ENCODE measurements around the gene PPP1R27. TPM values are rescaled to one million over a fixed set of nuclear protein-coding genes. Genes with fewer than 3 reads are reported as not detected.

The PPP1R27 gene, protein sequence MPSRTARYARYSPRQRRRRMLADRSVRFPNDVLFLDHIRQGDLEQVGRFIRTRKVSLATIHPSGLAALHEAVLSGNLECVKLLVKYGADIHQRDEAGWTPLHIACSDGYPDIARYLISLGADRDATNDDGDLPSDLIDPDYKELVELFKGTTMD
- total RNA-seq (not detected), polyA plus RNA-seq (under 1 TPM in 1 of 2 donors, not detected in 1; 0.13 TPM), total RNA-seq (not detected)

DNA sequence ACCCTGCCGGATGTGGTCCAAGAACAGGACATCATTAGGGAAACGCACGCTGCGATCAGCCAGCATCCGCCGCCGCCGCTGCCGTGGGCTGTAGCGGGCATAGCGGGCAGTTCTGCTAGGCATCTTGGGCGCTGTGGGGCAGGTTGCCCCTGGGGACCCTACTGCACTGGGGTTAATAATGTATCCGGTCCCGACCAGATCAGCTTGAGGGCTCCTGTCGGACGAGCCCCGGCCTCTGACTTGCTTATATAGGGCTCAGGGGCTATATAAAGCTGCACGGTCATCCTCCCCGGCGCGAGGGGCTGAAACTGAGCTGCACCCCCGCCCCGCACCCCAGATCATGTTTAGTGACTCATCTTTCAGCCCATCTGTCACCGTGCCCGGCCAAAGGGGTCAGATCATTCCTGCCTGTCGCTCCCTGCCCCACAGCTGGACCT is at the start of gene PPP1R27:
Gene PPP1R27, minus strand, starts transcription at position 220 of the 437 bp plus-strand sequence. Its CDS starts 97 bp downstream, at position 123.
- CTCF ChIA-PET = interaction anchor here (0.6 kb wide), 1 partner anchor 1632 kb away, joined by 3 read pairs; no protein-coding TSS in a partner anchor
- no peak within 1 kb of the TSS for H3K4me3 ChIP-seq (ENCODE audit: low read length)

DNA sequence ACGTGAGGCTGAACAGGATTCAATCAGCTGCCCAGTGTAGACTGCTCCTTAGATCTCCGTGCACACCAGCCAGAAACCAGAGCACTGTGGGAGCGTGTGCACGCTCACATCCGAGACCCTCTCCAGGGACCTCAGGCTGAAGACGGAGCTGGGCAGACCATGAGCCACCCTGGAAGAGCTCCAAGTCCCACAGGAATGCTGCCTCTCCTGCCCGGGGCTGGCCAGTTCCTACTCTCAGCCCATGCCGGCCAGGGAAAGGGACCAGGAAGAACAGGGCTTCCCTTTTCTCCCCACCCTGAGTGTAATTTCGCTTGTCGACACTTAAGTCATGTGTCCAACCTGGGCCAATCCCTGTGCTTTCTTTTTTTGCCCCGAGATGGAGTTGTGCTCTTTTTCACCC is 49.7 kb upstream of the PPP1R27 start:
- POLR2A ChIA-PET = interaction anchor here (1.3 kb wide), 1 partner anchor 15 kb away, joined by 3 read pairs; no protein-coding TSS in a partner anchor
- peaks cover 5 to 34% (median 10%) of the 10 kb centered on the region in 5 donors for H3K36me3 Mint-ChIP-seq

More for the DNA sequence above, at the start of gene PPP1R27:
- intact Hi-C loops (cut with micrococcal nuclease) = loop anchor here (5.0 kb wide), 2 partner anchors 57 to 187 kb away; partner anchors contain the start of genes CENPX (in 2 of the 2), LRRC45 (in 2 of the 2), ALYREF (in 1 of the 2) and ANAPC11 (in 1 of the 2)
- H3K27me3 Mint-ChIP-seq = no peaks in the 10 kb centered on the region
- peak within 1 kb of the TSS; percentile 68 to 93 (median 78) for H3K4me3 Mint-ChIP-seq
- H3K27ac ChIP-seq (ENCODE audit: low read depth, low read length) = peak within 1 kb of the TSS; percentile 91
- no peaks in the 10 kb centered on the region for H3K27me3 ChIP-seq (ENCODE audit: control insufficient read depth in 2 of 2, insufficient read depth in 2 of 2, low read length in 2 of 2)
- POLR2A ChIA-PET = interaction anchor here (0.9 to 2.2 kb wide), 3 partner anchors 9 to 26 kb away, joined by 3 to 8 read pairs (median 3); partner anchors contain the start of gene P4HB
- H3K9me3 Mint-ChIP-seq = peaks cover 0 to 3% (median 0%) of the 10 kb centered on the region in 11 donors
- peaks cover 13 to 16% of the 10 kb centered on the region in 2 donors for H3K4me1 ChIP-seq (ENCODE audit: control insufficient read depth in 2 of 2, insufficient read depth in 2 of 2, low read length in 2 of 2)
- DNase-seq (no peak), ATAC-seq (no peak)
- H3K36me3 Mint-ChIP-seq = no peaks in the 10 kb centered on the region
- H3K9me3 ChIP-seq (ENCODE audit: control insufficient read depth in 2 of 3, low read length in 3 of 3) = no peaks in the 10 kb centered on the region
- H3K27ac Mint-ChIP-seq = peak within 1 kb of the TSS in 8 of 9 donors; percentile 57 to 93 (median 89)
- peaks cover 8 to 22% (median 15%) of the 10 kb centered on the region in 7 donors for H3K4me1 Mint-ChIP-seq
- no peaks in the 10 kb centered on the region for H3K36me3 ChIP-seq (ENCODE audit: control insufficient read depth in 2 of 3, insufficient read depth in 3 of 3, low read length in 3 of 3)

DNA sequence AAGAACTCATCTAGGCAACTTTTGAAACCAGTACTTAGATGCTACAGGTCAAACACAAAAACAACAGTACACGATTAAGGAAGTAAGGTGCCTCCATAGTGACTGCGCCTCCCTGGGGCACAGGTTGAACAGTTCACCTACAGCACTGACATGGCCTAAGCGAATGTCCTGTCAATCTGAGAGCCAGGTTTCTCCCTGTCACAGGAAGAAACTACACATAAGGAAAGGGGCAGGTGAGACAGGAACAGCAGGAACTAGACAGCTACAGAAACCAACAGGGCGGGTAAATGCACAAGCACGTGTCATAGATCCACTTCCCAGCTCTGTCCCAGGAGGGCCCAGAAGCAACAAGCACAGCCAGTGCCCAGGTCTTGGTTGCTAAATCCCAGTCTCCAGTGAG is 44.3 kb upstream of the PPP1R27 start:
- peaks cover 0 to 23% (median 3%) of the 10 kb centered on the region in 3 experiments for H3K36me3 ChIP-seq (ENCODE audit: control insufficient read depth in 2 of 3, insufficient read depth in 3 of 3, low read length in 3 of 3)
- no peaks in the 10 kb centered on the region for H3K4me1 ChIP-seq (ENCODE audit: control insufficient read depth in 2 of 2, insufficient read depth in 2 of 2, low read length in 2 of 2)
- ATAC-seq = no peak
- Mint-ChIP-seq H3K36me3 (peaks cover 0 to 26% (median 4%) of the 10 kb centered on the region in 5 donors), H3K27ac (peak overlapping the region in 1 of 9 donors; percentile 11), H3K4me3 (no peak overlapping the region), H3K4me1 (peaks cover 0 to 11% (median 8%) of the 10 kb centered on the region in 7 donors), H3K27me3 (no peaks in the 10 kb centered on the region), H3K9me3 (no peaks in the 10 kb centered on the region)
- intact Hi-C loops (cut with micrococcal nuclease) = no loop called here
- POLR2A ChIA-PET = interaction anchor here (0.8 to 0.9 kb wide), 3 partner anchors 9 to 17 kb away, joined by 3 to 4 read pairs (median 3); no protein-coding TSS in a partner anchor
- CTCF ChIA-PET = interaction anchor here (0.5 to 0.7 kb wide), 2 partner anchors 356 to 890 kb away, joined by 3 read pairs; no protein-coding TSS in a partner anchor
- H3K4me3 ChIP-seq (ENCODE audit: low read length) = no peak overlapping the region
- no peak for DNase-seq
- no peaks in the 10 kb centered on the region for H3K27me3 ChIP-seq (ENCODE audit: control insufficient read depth in 2 of 2, insufficient read depth in 2 of 2, low read length in 2 of 2)
- H3K9me3 ChIP-seq (ENCODE audit: control insufficient read depth in 2 of 3, low read length in 3 of 3) = no peaks in the 10 kb centered on the region
- H3K27ac ChIP-seq (ENCODE audit: low read depth, low read length) = no peak overlapping the region

More for the DNA sequence above, 49.7 kb upstream of the PPP1R27 start:
- no peak for ATAC-seq
- H3K9me3 ChIP-seq (ENCODE audit: control insufficient read depth in 2 of 3, low read length in 3 of 3) = no peaks in the 10 kb centered on the region
- intact Hi-C loops (cut with micrococcal nuclease) = no loop called here
- H3K36me3 ChIP-seq (ENCODE audit: control insufficient read depth in 2 of 3, insufficient read depth in 3 of 3, low read length in 3 of 3) = peaks cover 14 to 70% (median 17%) of the 10 kb centered on the region in 3 experiments
- H3K27ac ChIP-seq (ENCODE audit: low read depth, low read length) = no peak overlapping the region
- Mint-ChIP-seq H3K4me1 (peaks cover under 1 to 21% (median 14%) of the 10 kb centered on the region in 7 donors), H3K27me3 (no peaks in the 10 kb centered on the region), H3K27ac (peak overlapping the region in 3 of 9 donors; percentile 12 to 38 (median 17)), H3K4me3 (no peak overlapping the region), H3K9me3 (peaks cover 0 to 1% (median 0%) of the 10 kb centered on the region in 11 donors)
- CTCF ChIA-PET = no interaction called here
- H3K4me1 ChIP-seq (ENCODE audit: control insufficient read depth in 2 of 2, insufficient read depth in 2 of 2, low read length in 2 of 2) = peaks cover 0 to 2% of the 10 kb centered on the region in 2 donors
- no peak for DNase-seq
- no peak overlapping the region for H3K4me3 ChIP-seq (ENCODE audit: low read length)
- no peaks in the 10 kb centered on the region for H3K27me3 ChIP-seq (ENCODE audit: control insufficient read depth in 2 of 2, insufficient read depth in 2 of 2, low read length in 2 of 2)

DNA sequence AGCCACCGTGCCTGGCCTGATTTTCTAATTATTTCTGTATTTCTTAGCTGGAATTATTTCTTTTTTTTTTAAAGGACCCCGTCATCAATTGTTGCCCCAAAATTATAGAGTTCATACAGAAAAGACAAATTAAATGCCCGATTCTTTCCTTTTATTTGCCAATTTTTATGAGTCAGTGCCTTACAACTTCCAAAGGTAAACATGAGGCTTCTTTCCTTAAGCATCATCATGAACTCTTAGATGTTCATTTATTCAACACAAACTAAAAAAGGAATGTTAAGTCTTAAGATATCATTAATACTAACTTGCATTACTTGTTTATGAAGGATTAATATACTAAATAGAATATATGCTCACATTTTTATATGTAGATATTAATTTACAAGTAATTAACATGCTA is 43.4 kb upstream of the PPP1R27 start:
- H3K27ac Mint-ChIP-seq = no peak overlapping the region
- Histone ChIP-seq H3K27ac (ENCODE audit: low read depth, low read length) (no peak overlapping the region), H3K4me1 (ENCODE audit: control insufficient read depth in 2 of 2, insufficient read depth in 2 of 2, low read length in 2 of 2) (peaks cover 0 to 6% of the 10 kb centered on the region in 2 donors), H3K27me3 (ENCODE audit: control insufficient read depth in 2 of 2, insufficient read depth in 2 of 2, low read length in 2 of 2) (no peaks in the 10 kb centered on the region), H3K4me3 (ENCODE audit: low read length) (no peak overlapping the region), H3K9me3 (ENCODE audit: control insufficient read depth in 2 of 3, low read length in 3 of 3) (no peaks in the 10 kb centered on the region), H3K36me3 (ENCODE audit: control insufficient read depth in 2 of 3, insufficient read depth in 3 of 3, low read length in 3 of 3) (peaks cover 0 to 19% (median 3%) of the 10 kb centered on the region in 3 experiments)
- ATAC-seq (no peak), DNase-seq (no peak)
- H3K36me3 Mint-ChIP-seq = peaks cover 0 to 26% (median 4%) of the 10 kb centered on the region in 5 donors
- H3K4me3 Mint-ChIP-seq = no peak overlapping the region
- CTCF ChIA-PET = no interaction called here
- POLR2A ChIA-PET = interaction anchor here (1.1 kb wide), 1 partner anchor 13 kb away, joined by 3 read pairs; the partner anchor contains the start of genes ALYREF and ANAPC11
- H3K9me3 Mint-ChIP-seq = no peaks in the 10 kb centered on the region
- H3K4me1 Mint-ChIP-seq = peaks cover 0 to 16% (median 10%) of the 10 kb centered on the region in 7 donors
- intact Hi-C loops (cut with micrococcal nuclease) = no loop called here
- no peaks in the 10 kb centered on the region for H3K27me3 Mint-ChIP-seq

DNA sequence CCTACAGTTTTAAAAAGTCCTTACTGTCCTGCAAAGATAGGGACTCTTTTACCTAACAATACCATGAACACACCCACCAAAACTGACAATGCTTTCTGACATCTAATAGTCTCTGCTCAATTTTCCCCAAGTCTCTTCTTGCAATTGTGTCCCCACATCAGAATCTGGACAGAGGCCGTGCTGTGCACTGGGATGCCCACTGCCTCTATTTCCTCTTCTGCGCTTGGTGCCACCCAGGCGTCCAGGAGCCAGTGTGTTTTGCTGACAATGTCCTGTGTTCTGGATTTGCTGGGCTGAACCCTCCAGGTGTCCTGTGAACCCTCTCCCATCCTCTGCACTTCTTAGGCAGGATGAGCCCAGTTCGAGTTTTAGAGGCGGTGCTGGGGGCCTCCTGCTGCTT is 42.7 kb upstream of the PPP1R27 start:
- no peaks in the 10 kb centered on the region for H3K27me3 ChIP-seq (ENCODE audit: control insufficient read depth in 2 of 2, insufficient read depth in 2 of 2, low read length in 2 of 2)
- H3K4me1 Mint-ChIP-seq = peaks cover 2 to 23% (median 17%) of the 10 kb centered on the region in 7 donors
- intact Hi-C loops (cut with micrococcal nuclease) = no loop called here
- peaks cover 5 to 13% of the 10 kb centered on the region in 2 donors for H3K4me1 ChIP-seq (ENCODE audit: control insufficient read depth in 2 of 2, insufficient read depth in 2 of 2, low read length in 2 of 2)
- peaks cover 0 to 23% (median 4%) of the 10 kb centered on the region in 5 donors for H3K36me3 Mint-ChIP-seq
- no peaks in the 10 kb centered on the region for H3K27me3 Mint-ChIP-seq
- H3K4me3 ChIP-seq (ENCODE audit: low read length) = no peak overlapping the region
- no peaks in the 10 kb centered on the region for H3K9me3 Mint-ChIP-seq
- no peaks in the 10 kb centered on the region for H3K9me3 ChIP-seq (ENCODE audit: control insufficient read depth in 2 of 3, low read length in 3 of 3)
- ChIA-PET CTCF (no interaction called here), POLR2A (interaction anchor here (1.1 kb wide), 1 partner anchor 14 kb away, joined by 3 read pairs; the partner anchor contains the start of genes ALYREF and ANAPC11)
- H3K4me3 Mint-ChIP-seq = peak overlapping the region in 1 of 10 donors; percentile 51
- peak overlapping the region in 3 of 9 donors; percentile 36 to 64 (median 44) for H3K27ac Mint-ChIP-seq
- no peak for DNase-seq
- no peak overlapping the region for H3K27ac ChIP-seq (ENCODE audit: low read depth, low read length)
- ATAC-seq = no peak
- peaks cover 0 to 16% (median 3%) of the 10 kb centered on the region in 3 experiments for H3K36me3 ChIP-seq (ENCODE audit: control insufficient read depth in 2 of 3, insufficient read depth in 3 of 3, low read length in 3 of 3)

DNA sequence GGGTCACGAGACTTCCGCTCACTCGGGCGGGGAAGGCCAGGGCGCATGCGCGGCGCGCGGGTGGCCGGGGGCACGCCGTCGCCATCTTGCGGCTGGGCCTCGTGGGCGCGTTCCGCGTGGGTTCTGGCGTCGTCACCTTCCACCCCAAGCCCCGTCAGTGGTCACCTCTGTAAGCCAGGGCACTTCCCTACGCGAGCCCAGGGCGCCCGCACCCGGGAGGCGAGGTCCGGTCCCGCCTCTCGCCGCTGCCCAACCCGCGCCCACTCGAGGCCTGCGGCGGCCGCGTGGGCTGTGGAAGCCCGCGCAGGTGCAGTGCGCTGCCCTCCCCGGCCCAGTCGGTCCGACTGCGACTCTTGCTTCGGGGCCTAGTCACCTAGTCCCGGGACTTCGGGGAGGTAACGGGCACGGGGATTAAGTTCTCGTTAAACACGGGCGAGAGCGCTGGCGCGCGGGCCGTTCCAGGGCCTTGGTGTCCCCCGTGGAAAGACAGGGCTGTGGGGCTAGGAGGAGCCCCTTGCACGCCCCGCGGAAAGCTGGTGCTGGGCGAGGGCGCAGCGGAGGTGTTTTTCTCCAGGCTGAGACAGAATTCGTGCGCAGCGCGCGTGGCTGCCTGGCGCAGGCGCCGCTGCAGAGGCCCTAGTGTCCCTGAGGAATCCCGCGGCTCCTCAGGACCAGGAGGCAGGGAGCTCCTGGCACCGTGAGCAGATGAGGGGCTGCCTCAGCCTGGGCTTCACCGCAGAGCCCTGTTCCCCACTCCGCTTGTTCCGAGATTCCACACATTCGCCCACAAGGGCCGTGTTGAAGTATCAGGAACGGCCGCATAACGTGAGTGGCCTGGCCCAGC is 36.8 kb upstream of the PPP1R27 start:
- Histone ChIP-seq H3K27me3 (ENCODE audit: control insufficient read depth in 2 of 2, insufficient read depth in 2 of 2, low read length in 2 of 2) (no peaks in the 10 kb centered on the region), H3K9me3 (ENCODE audit: control insufficient read depth in 2 of 3, low read length in 3 of 3) (no peaks in the 10 kb centered on the region), H3K4me3 (ENCODE audit: low read length) (peak overlapping the region; percentile 93), H3K27ac (ENCODE audit: low read depth, low read length) (peak overlapping the region; percentile 98), H3K4me1 (ENCODE audit: control insufficient read depth in 2 of 2, insufficient read depth in 2 of 2, low read length in 2 of 2) (peaks cover 25 to 28% of the 10 kb centered on the region in 2 donors), H3K36me3 (ENCODE audit: control insufficient read depth in 2 of 3, insufficient read depth in 3 of 3, low read length in 3 of 3) (peaks cover 8 to 21% (median 12%) of the 10 kb centered on the region in 3 experiments)
- DNase-seq (peak; percentile 93 to 99 (median 97)), ATAC-seq (peak; percentile 45)
- ChIA-PET CTCF (no interaction called here), POLR2A (interaction anchor here (0.6 to 4.5 kb wide), 16 partner anchors 9 to 648 kb away, joined by 3 to 62 read pairs (median 5); partner anchors contain the start of genes ALYREF, ANAPC11, MCRIP1 and P4HB)
- intact Hi-C loops (cut with micrococcal nuclease) = loop anchor here (1.0 to 5.0 kb wide), 6 partner anchors 11 to 152 kb away; partner anchors contain the start of genes ALYREF (in 2 of the 2), ANAPC11 (in 2 of the 2), MAFG (in 2 of the 2) and LRRC45 (in 1 of the 2)
- peaks cover 0 to 2% (median 0%) of the 10 kb centered on the region in 11 donors for H3K9me3 Mint-ChIP-seq
- peaks cover 11 to 43% (median 41%) of the 10 kb centered on the region in 7 donors for H3K4me1 Mint-ChIP-seq
- H3K36me3 Mint-ChIP-seq = peaks cover 0 to 16% (median 0%) of the 10 kb centered on the region in 5 donors
- peak overlapping the region; percentile 82 to 91 (median 86) for H3K4me3 Mint-ChIP-seq
- no peaks in the 10 kb centered on the region for H3K27me3 Mint-ChIP-seq
- peak overlapping the region; percentile 88 to 97 (median 95) for H3K27ac Mint-ChIP-seq

Data from naive thymus-derived CD4-positive, alpha-beta T cell (primary cell).